GM12878 (cell line): ENCODE results near the gene FUBP1.

Source experiments
- BRCA1 ChIP-seq: IDR thresholded peaks from 2 replicates; pipeline ENCODE4 v1.6.1; 2011; ENCODE audit warnings: low read depth, low read length, improper control_type of control experiment
- CBFB ChIP-seq: IDR thresholded peaks from 2 replicates; pipeline ENCODE4 v1.6.1; 2016; ENCODE audit warnings: antibody characterized with exemption, low read depth
- CTCF ChIP-seq, 3 experiments: IDR thresholded peaks in 2 of 3; conservative IDR thresholded peaks in 1 of 3; 2 replicates each; pipeline ENCODE4 v1.5.1; 2011; ENCODE audit warnings: low read depth in 3 of 3, low read length in 3 of 3, mild to moderate bottlenecking in 3 of 3, control low read depth in 2 of 3, moderate library complexity in 2 of 3, inconsistent platforms in 1 of 3, mixed read lengths in 1 of 3; ENCODE audit not compliant: control insufficient read depth in 2 of 3, insufficient read depth in 1 of 3; ENCODE audit errors: extremely low read depth in 1 of 3
- EGR1 ChIP-seq, 2 experiments: IDR thresholded peaks; 1 replicate in 1 of 2; 2 replicates in 1 of 2; pipeline ENCODE4 v1.6.1; 2011 to 2012; ENCODE audit warnings: low read depth in 2 of 2, low read length in 2 of 2, borderline replicate concordance in 1 of 2, mild to moderate bottlenecking in 1 of 2, moderate library complexity in 1 of 2
- ELK1 ChIP-seq: IDR thresholded peaks from 2 replicates; pipeline ENCODE4 v1.6.1; 2012; ENCODE audit warnings: low read depth, low read length, improper control_type of control experiment
- HDGF ChIP-seq: fragments of 450-650 bp; IDR thresholded peaks from 2 replicates; pipeline ENCODE4 v1.6.1; 2016; ENCODE audit warnings: antibody characterized with exemption
- NRF1 ChIP-seq: conservative IDR thresholded peaks from 2 replicates; pipeline ENCODE4 v1.6.1; 2011; ENCODE audit warnings: mild to moderate bottlenecking, low read depth, low read length, improper control_type of control experiment
- POLR2AphosphoS5 ChIP-seq: IDR thresholded peaks from 2 replicates; pipeline ENCODE4 v1.6.1; 2011; ENCODE audit warnings: mild to moderate bottlenecking, low read length, inconsistent platforms
- SIN3A ChIP-seq: IDR thresholded peaks from 2 replicates; pipeline ENCODE4 v1.6.1; 2012; ENCODE audit warnings: low read depth, low read length, improper control_type of control experiment
- SMC3 ChIP-seq: IDR thresholded peaks from 2 replicates; pipeline ENCODE4 v1.6.1; 2011; ENCODE audit warnings: low read length, improper control_type of control experiment, borderline replicate concordance
- USF2 ChIP-seq: IDR thresholded peaks from 2 replicates; pipeline ENCODE4 v1.6.1; 2011; ENCODE audit warnings: low read depth, low read length, improper control_type of control experiment, borderline replicate concordance
- ZBTB33 ChIP-seq: fragments of 450-650 bp; IDR thresholded peaks from 2 replicates; pipeline ENCODE4 v1.6.1; 2017; ENCODE audit warnings: mild to moderate bottlenecking

GRCh38 chr1:77975386-77975785, 3.5 kb downstream of the FUBP1 start:
- TF ChIP-seq NRF1, result no peak
- TF ChIP-seq CTCF (IDR thresholded peaks at IDR 0.05 in 2 of 3, conservative IDR thresholded peaks at IDR 0.05 in 1 of 3; ENCODE audit: control insufficient read depth in 2 of 3, extremely low read depth in 1 of 3, insufficient read depth in 1 of 3, low read depth in 3 of 3, low read length in 3 of 3), result no peak
- TF ChIP-seq EGR1 (IDR thresholded peaks at IDR 0.05; ENCODE audit: borderline replicate concordance in 1 of 2, low read depth in 2 of 2, low read length in 2 of 2), result no peak
- TF ChIP-seq POLR2AphosphoS5, result no peak
- TF ChIP-seq ELK1, result no peak
- TF ChIP-seq USF2, result no peak
- no peak for TF ChIP-seq ZBTB33
- no peak for TF ChIP-seq BRCA1
- TF ChIP-seq CBFB, result no peak
- no peak for TF ChIP-seq SIN3A
- no peak for TF ChIP-seq SMC3
- no peak for TF ChIP-seq HDGF
